GM12891 (cell line): ENCODE results near the gene TPK1.

Source experiments
- POLR2A ChIP-seq: IDR thresholded peaks from 2 replicates; pipeline ENCODE4 v1.6.1; 2011; ENCODE audit warnings: low read depth, low read length, control low read depth
- POLR2AphosphoS5 ChIP-seq: IDR thresholded peaks from 2 replicates; pipeline ENCODE4 v1.6.1; 2011; ENCODE audit warnings: low read depth, low read length, control low read depth
- TAF1 ChIP-seq: IDR thresholded peaks from 2 replicates; pipeline ENCODE4 v1.6.1; 2011; ENCODE audit warnings: low read depth, low read length, control low read depth

DNA sequence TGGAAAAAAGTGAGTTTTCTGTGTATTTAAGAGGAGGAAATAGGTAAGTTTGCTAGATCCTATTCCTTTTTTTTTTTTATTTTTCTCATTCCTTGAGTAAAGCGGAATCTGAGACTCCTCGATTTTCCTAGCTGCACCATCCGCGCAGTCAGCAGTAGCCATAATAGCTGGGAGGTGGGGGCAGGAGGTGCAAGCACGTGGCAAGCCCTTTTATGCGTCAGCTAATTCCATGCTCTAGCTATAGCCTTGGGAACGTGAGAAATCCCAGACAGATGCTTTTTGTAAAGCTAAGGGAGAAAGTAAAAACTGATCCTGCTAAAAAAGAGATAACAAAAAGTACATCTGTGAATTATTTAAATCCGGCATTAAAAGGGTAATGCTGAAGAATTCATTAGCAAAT is 33.2 kb upstream of the TPK1 start:
- no peak for TF ChIP-seq POLR2A
- TF ChIP-seq TAF1 = no peak
- TF ChIP-seq POLR2AphosphoS5 = no peak
